ENCODE data around the gene PRPH.
"Not testable (repeated sequence)": the region's sequence is repeated elsewhere in the genome, so short reads cannot be mapped to it uniquely, and the experiment has no call there.

PRPH gene

DNA sequence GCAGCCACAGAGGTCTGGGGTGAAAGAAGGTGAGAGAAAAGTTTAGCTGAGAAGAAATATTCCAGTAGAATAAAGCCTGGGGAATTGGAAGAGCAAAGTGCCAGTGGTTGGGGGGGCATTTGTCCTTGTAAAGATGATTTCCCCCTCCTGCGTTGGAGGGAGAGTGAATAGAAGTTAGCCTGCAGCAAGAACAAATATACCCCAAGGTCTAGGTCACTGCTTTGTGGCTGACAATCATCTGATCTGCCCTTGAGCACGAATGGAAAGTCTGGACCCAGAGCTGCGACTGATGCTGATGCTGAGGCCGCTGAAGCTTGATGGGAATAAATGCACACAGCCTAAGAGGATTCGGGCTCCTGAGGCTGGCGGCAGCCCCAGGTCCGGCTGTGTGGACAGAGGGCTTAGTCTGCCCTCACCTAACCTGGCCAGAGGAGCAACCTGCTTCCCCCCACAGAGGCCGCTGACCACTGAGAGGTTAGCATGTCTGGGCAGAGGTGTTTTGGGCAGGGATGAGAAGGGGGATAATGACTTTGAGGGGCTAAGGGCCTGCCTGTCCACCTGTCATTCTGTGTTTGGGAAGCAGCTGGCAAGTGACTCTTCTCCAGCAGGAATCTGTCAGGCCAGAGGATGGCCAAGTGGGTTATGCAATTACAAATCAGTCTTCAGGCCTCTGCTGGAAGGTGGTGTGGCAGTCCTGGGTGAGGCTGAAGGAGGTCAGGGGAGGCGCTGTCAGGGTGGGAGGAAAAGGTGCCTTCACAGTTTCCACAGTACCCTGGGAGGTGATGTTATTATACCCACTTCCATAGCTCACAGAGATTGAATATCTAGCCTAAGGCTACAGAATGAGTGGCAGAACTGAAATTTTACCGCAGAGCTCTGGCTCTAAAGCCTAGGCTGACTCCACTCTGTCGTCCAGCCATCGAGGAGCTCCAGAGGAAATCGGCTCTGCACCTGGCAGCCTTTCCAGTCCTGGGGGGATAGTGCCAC lies 18.4 kb upstream of the PRPH start:
- POLR2A ChIA-PET: no interaction called here

DNA sequence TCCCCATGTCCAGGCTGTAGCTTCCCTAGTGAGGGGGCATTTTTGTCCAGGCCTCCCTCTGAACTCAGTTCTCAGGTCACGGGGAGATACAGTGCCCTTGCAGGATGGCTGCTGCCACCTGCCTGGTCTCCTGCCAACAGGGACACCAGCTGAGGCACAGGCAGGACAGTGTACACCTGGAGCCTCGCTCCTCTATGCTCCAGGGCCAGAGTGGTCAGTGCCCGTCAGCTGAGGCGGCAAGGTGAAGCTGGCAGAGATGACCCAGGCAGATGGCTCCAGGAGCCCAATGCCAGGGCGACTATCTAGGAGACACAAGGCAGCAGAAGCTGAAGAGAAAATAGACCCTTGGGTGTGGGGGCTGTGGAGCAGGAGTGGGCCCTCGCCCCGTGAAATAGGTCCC lies 17.5 kb upstream of the PRPH start:
- no peaks in the 10 kb centered on the region for H3K27me3 ChIP-seq (replicated peaks in 2 of 5; ENCODE audit: control insufficient read depth in 4 of 5, insufficient read depth in 5 of 5, low read length in 4 of 5)
- 100% methylated on average over 7 of the region's 7 CpGs for WGBS (ENCODE audit: insufficient coverage)
- POLR2A ChIA-PET: no interaction called here
- H3K4me3 ChIP-seq (ENCODE audit: control insufficient read depth in 1 of 7, extremely low read depth in 1 of 7, insufficient read depth in 4 of 7, low read depth in 2 of 7, low read length in 6 of 7): no peak overlapping the region
- CTCF ChIA-PET: interaction anchor here (0.8 to 4.6 kb wide), 6 partner anchors 8 to 240 kb away, joined by 3 to 27 read pairs (median 4); no protein-coding TSS in a partner anchor
- no peaks in the 10 kb centered on the region for H3K4me1 ChIP-seq (ENCODE audit: control extremely low read depth in 1 of 4, control insufficient read depth in 4 of 4, insufficient read depth in 4 of 4, low read length in 3 of 4)
- no peak overlapping the region for H3K27ac ChIP-seq (ENCODE audit: insufficient read depth in 1 of 2, low read depth in 1 of 2, low read length in 2 of 2, poor library complexity in 1 of 2, severe bottlenecking in 2 of 2)
- no peak for DNase-seq
- no peaks in the 10 kb centered on the region for H3K9me3 ChIP-seq (ENCODE audit: control extremely low read depth in 1 of 5, control insufficient read depth in 4 of 5, insufficient read depth in 2 of 5, low read depth in 1 of 5, low read length in 4 of 5)
- H3K36me3 ChIP-seq (ENCODE audit: control insufficient read depth in 4 of 4, insufficient read depth in 4 of 4, low read length in 3 of 4): peaks cover 0 to 18% (median 15%) of the 10 kb centered on the region in 4 experiments

More for the DNA sequence above, 18.4 kb upstream of the PRPH start:
- H3K4me1 ChIP-seq (ENCODE audit: control extremely low read depth in 1 of 4, control insufficient read depth in 4 of 4, insufficient read depth in 4 of 4, low read length in 3 of 4): no peaks in the 10 kb centered on the region
- no peak for DNase-seq
- CTCF ChIA-PET: interaction anchor here (0.8 to 4.6 kb wide), 6 partner anchors 9 to 240 kb away, joined by 3 to 27 read pairs (median 4); no protein-coding TSS in a partner anchor
- H3K36me3 ChIP-seq (ENCODE audit: control insufficient read depth in 4 of 4, insufficient read depth in 4 of 4, low read length in 3 of 4): peaks cover 0 to 24% (median 17%) of the 10 kb centered on the region in 4 experiments
- no peaks in the 10 kb centered on the region for H3K27me3 ChIP-seq (replicated peaks in 2 of 5; ENCODE audit: control insufficient read depth in 4 of 5, insufficient read depth in 5 of 5, low read length in 4 of 5)
- H3K4me3 ChIP-seq (ENCODE audit: control insufficient read depth in 1 of 7, extremely low read depth in 1 of 7, insufficient read depth in 4 of 7, low read depth in 2 of 7, low read length in 6 of 7): no peak overlapping the region
- WGBS (ENCODE audit: insufficient coverage): 91% methylated on average over 11 of the region's 13 CpGs
- no peak overlapping the region for H3K27ac ChIP-seq (ENCODE audit: insufficient read depth in 1 of 2, low read depth in 1 of 2, low read length in 2 of 2, poor library complexity in 1 of 2, severe bottlenecking in 2 of 2)
- no peaks in the 10 kb centered on the region for H3K9me3 ChIP-seq (ENCODE audit: control extremely low read depth in 1 of 5, control insufficient read depth in 4 of 5, insufficient read depth in 2 of 5, low read depth in 1 of 5, low read length in 4 of 5)

DNA sequence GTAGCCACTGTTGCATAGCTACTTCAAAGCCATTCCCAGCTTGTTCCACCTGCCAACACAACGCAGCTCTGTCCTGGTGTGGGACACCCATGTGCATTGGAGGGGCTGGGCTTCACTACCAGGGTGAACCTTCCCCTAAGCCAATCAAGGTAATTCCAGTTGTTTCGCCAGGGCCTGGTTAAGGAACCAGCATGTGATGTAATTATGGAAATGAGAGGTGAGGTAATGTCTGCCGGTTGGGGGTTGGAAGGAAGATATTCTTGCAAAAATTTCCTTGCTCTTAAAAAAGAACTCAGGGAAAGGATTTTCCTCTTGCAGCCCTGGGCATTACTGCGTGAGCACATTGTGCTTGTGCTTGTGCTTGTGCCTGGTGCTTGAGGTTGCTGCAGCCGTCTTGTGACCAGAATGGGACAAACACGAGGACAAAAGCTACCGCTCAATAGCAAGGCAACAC lies 15.2 kb upstream of the PRPH start:
- ChIA-PET CTCF (interaction anchor here (0.8 to 2.0 kb wide), 6 partner anchors 9 to 79 kb away, joined by 3 to 7 read pairs (median 4); partner anchors contain the start of genes DNAJC22 and PRPH), POLR2A (no interaction called here)
- Histone ChIP-seq H3K27me3 (replicated peaks in 2 of 5; ENCODE audit: control insufficient read depth in 4 of 5, insufficient read depth in 5 of 5, low read length in 4 of 5) (no peaks in the 10 kb centered on the region), H3K4me3 (ENCODE audit: control insufficient read depth in 1 of 7, extremely low read depth in 1 of 7, insufficient read depth in 4 of 7, low read depth in 2 of 7, low read length in 6 of 7) (no peak overlapping the region), H3K36me3 (ENCODE audit: control insufficient read depth in 4 of 4, insufficient read depth in 4 of 4, low read length in 3 of 4) (peaks cover 0 to 2% (median 0%) of the 10 kb centered on the region in 4 experiments), H3K4me1 (ENCODE audit: control extremely low read depth in 1 of 4, control insufficient read depth in 4 of 4, insufficient read depth in 4 of 4, low read length in 3 of 4) (no peaks in the 10 kb centered on the region), H3K9me3 (ENCODE audit: control extremely low read depth in 1 of 5, control insufficient read depth in 4 of 5, insufficient read depth in 2 of 5, low read depth in 1 of 5, low read length in 4 of 5) (no peaks in the 10 kb centered on the region), H3K27ac (ENCODE audit: insufficient read depth in 1 of 2, low read depth in 1 of 2, low read length in 2 of 2, poor library complexity in 1 of 2, severe bottlenecking in 2 of 2) (no peak overlapping the region)
- no peak for DNase-seq
- 94% methylated on average over 6 of the region's 7 CpGs for WGBS (ENCODE audit: insufficient coverage)

DNA sequence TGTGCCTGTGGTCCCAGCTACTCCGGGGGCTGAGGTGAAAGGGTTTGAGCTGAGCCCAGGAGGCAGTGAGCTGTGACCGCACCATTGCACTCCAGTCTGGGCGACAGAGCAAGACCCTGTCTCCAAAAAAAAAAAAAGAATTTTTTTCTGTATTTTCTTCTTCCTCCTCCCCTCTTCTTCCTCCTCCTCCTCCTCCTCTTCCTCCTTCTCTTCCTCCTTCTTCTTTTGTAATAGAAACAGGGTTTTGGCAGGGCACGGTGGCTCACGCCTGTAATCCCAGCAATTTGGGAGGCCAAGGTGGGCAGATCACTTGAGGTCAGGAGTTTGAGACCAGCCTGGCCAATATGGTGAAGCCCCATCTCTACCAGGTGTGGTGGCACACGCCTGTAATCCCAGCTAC lies 14.4 kb upstream of the PRPH start:
- H3K9me3 ChIP-seq (ENCODE audit: control extremely low read depth in 1 of 5, control insufficient read depth in 4 of 5, insufficient read depth in 2 of 5, low read depth in 1 of 5, low read length in 4 of 5); DNase-seq; H3K27me3 ChIP-seq (replicated peaks in 2 of 5; ENCODE audit: control insufficient read depth in 4 of 5, insufficient read depth in 5 of 5, low read length in 4 of 5); H3K4me1 ChIP-seq (ENCODE audit: control extremely low read depth in 1 of 4, control insufficient read depth in 4 of 4, insufficient read depth in 4 of 4, low read length in 3 of 4); POLR2A ChIA-PET; H3K4me3 ChIP-seq (ENCODE audit: control insufficient read depth in 1 of 7, extremely low read depth in 1 of 7, insufficient read depth in 4 of 7, low read depth in 2 of 7, low read length in 6 of 7); H3K27ac ChIP-seq (ENCODE audit: insufficient read depth in 1 of 2, low read depth in 1 of 2, low read length in 2 of 2, poor library complexity in 1 of 2, severe bottlenecking in 2 of 2); H3K36me3 ChIP-seq (ENCODE audit: control insufficient read depth in 4 of 4, insufficient read depth in 4 of 4, low read length in 3 of 4): not testable (repeated sequence)
- 91% methylated on average over 5 of the region's 6 CpGs for WGBS (ENCODE audit: insufficient coverage)
- CTCF ChIA-PET: interaction anchor here (1.4 to 2.0 kb wide), 3 partner anchors 8 to 15 kb away, joined by 4 to 7 read pairs (median 6); partner anchors contain the start of gene PRPH

DNA sequence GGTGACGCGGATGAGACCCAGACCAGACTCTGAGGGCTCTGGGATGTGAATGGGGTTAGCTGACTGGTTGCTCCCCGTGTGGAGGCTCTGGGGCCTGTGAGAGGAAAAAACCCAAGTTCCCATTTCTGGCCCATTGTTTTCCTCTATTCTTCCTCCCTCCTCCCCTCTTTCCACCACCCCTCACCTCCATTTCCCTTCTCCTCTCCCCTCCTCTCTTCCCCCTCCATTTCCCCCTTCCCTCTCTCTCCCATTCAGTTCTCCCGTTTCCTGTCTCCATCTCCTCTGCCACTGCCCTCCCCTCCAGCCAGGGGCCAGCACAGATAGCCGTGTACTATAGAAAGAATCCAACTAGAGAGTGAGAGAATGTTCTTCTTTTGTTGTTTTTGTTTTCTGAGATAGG lies 12.6 kb upstream of the PRPH start:
- H3K4me3 ChIP-seq (ENCODE audit: control insufficient read depth in 1 of 7, extremely low read depth in 1 of 7, insufficient read depth in 4 of 7, low read depth in 2 of 7, low read length in 6 of 7): no peak overlapping the region
- no peaks in the 10 kb centered on the region for H3K36me3 ChIP-seq (ENCODE audit: control insufficient read depth in 4 of 4, insufficient read depth in 4 of 4, low read length in 3 of 4)
- no peaks in the 10 kb centered on the region for H3K4me1 ChIP-seq (ENCODE audit: control extremely low read depth in 1 of 4, control insufficient read depth in 4 of 4, insufficient read depth in 4 of 4, low read length in 3 of 4)
- ChIA-PET POLR2A (interaction anchor here (0.7 kb wide), 1 partner anchor 234 kb away, joined by 5 read pairs; no protein-coding TSS in a partner anchor), CTCF (interaction anchor here (1.6 to 7.0 kb wide), 2 partner anchors 13 to 59 kb away, joined by 5 to 47 read pairs; partner anchors contain the start of gene PRPH)
- 71% methylated on average over 3 of the region's 5 CpGs for WGBS (ENCODE audit: insufficient coverage)
- peaks cover 0 to 8% (median 1%) of the 10 kb centered on the region in 5 experiments for H3K27me3 ChIP-seq (replicated peaks in 2 of 5; ENCODE audit: control insufficient read depth in 4 of 5, insufficient read depth in 5 of 5, low read length in 4 of 5)
- H3K9me3 ChIP-seq (ENCODE audit: control extremely low read depth in 1 of 5, control insufficient read depth in 4 of 5, insufficient read depth in 2 of 5, low read depth in 1 of 5, low read length in 4 of 5): no peaks in the 10 kb centered on the region
- no peak for DNase-seq
- no peak overlapping the region for H3K27ac ChIP-seq (ENCODE audit: insufficient read depth in 1 of 2, low read depth in 1 of 2, low read length in 2 of 2, poor library complexity in 1 of 2, severe bottlenecking in 2 of 2)

DNA sequence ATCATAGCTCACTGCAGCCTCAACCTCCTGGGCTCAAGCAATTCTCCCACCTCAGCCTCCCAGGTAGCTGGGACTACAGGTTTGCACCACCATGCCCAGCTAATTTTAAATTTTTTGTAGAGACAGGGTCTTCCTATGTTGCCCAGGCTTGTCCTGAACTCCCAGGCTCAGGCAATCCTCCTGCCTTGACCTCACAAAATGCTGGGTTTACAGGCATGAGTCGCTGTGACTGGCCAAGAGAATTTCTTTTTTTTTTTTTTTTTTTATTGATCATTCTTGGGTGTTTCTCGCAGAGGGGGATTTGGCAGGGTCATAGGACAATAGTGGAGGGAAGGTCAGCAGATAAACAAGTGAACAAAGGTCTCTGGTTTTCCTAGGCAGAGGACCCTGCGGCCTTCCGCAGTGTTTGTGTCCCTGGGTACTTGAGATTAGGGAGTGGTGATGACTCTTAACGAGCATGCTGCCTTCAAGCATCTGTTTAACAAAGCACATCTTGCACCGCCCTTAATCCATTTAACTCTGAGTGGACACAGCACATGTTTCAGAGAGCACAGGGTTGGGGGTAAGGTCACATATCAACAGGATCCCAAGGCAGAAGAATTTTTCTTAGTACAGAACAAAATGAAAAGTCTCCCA lies 12.1 kb upstream of the PRPH start:
- peaks cover 0 to 10% (median 6%) of the 10 kb centered on the region in 5 experiments for H3K27me3 ChIP-seq (replicated peaks in 2 of 5; ENCODE audit: control insufficient read depth in 4 of 5, insufficient read depth in 5 of 5, low read length in 4 of 5)
- not testable (repeated sequence) for DNase-seq; H3K27ac ChIP-seq (ENCODE audit: insufficient read depth in 1 of 2, low read depth in 1 of 2, low read length in 2 of 2, poor library complexity in 1 of 2, severe bottlenecking in 2 of 2); H3K4me3 ChIP-seq (ENCODE audit: control insufficient read depth in 1 of 7, extremely low read depth in 1 of 7, insufficient read depth in 4 of 7, low read depth in 2 of 7, low read length in 6 of 7); H3K36me3 ChIP-seq (ENCODE audit: control insufficient read depth in 4 of 4, insufficient read depth in 4 of 4, low read length in 3 of 4); H3K9me3 ChIP-seq (ENCODE audit: control extremely low read depth in 1 of 5, control insufficient read depth in 4 of 5, insufficient read depth in 2 of 5, low read depth in 1 of 5, low read length in 4 of 5); H3K4me1 ChIP-seq (ENCODE audit: control extremely low read depth in 1 of 4, control insufficient read depth in 4 of 4, insufficient read depth in 4 of 4, low read length in 3 of 4)
- ChIA-PET CTCF (interaction anchor here (1.6 to 7.0 kb wide), 2 partner anchors 12 to 59 kb away, joined by 5 to 47 read pairs; partner anchors contain the start of gene PRPH), POLR2A (interaction anchor here (0.7 kb wide), 1 partner anchor 234 kb away, joined by 5 read pairs; no protein-coding TSS in a partner anchor)
- no CpG with 5 or more reads among the region's 6 CpGs for WGBS (ENCODE audit: insufficient coverage)
